HepG2 (cell line): ENCODE data around the gene C15orf62. TPM values are rescaled to one million over a fixed set of nuclear protein-coding genes. Genes with fewer than 3 reads are reported as not detected.

Experiments
- EP300 ChIP-seq, 3 experiments: sonication (generic) in 1 of 3; formaldehyde crosslinking in 1 of 3; IDR thresholded peaks; 2 replicates each; pipeline versions ENCODE4 v1.5.1 to v1.6.1; 2011 to 2020; ENCODE audit warnings: low read depth in 2 of 3, low read length in 2 of 3, borderline replicate concordance in 1 of 3, improper control_type of control experiment in 1 of 3, mild to moderate bottlenecking in 1 of 3, missing genetic modification reagents in 1 of 3, moderate library complexity in 1 of 3
- HOXA3 ChIP-seq: sonication (generic); formaldehyde crosslinking; IDR thresholded peaks from 2 replicates; pipeline ENCODE4 v1.5.0; 2020; ENCODE audit warnings: missing genetic modification reagents
- NFE2 ChIP-seq: sonication (generic); formaldehyde crosslinking; IDR thresholded peaks from 2 replicates; pipeline ENCODE4 v1.4.0; 2020; ENCODE audit warnings: missing genetic modification reagents
- ZC3H13 ChIP-seq: sonication (generic); formaldehyde crosslinking; IDR thresholded peaks from 2 replicates; pipeline ENCODE4 v1.8.1; 2023; ENCODE audit warnings: mild to moderate bottlenecking, missing genetic modification reagents, moderate library complexity
- polyA plus RNA-seq, 8 experiments: library from polyadenylated mRNA; depleted of rRNA in 3 of 8; stranded (reverse) in 7 of 8; unstranded in 1 of 8; fragments of >200 nt; fragmentation: Illumina TruSeq in 4 of 8; extraction: Trizol in 4 of 8; gene quantifications; 2 replicates each; pipeline versions ENCODE4 v1.2.1 to v1.2.3, GENCODE V29; 2011 to 2016; ENCODE audit warnings: low read depth in 4 of 8, missing spikeins in 1 of 8, mixed read lengths in 1 of 8; ENCODE audit not compliant: insufficient read depth in 1 of 8
- total RNA-seq, 5 experiments: library from RNA; depleted of rRNA; stranded (reverse); fragments of >200 nt; fragmentation: Illumina TruSeq; extraction: Trizol; gene quantifications; 2 replicates each; pipeline ENCODE4 v1.2.3, GENCODE V29; 2016; ENCODE audit warnings: low read depth in 1 of 5
- TF ChIP-seq, protein P1 (sequence below): sonication (generic); formaldehyde crosslinking; IDR thresholded peaks from 2 replicates; pipeline ENCODE4 v1.5.1; 2020; ENCODE audit warnings: mild to moderate bottlenecking, missing genetic modification reagents, borderline replicate concordance
- TF ChIP-seq, protein P2 (sequence below): sonication (generic); formaldehyde crosslinking; IDR thresholded peaks from 2 replicates; pipeline ENCODE4 v1.8.1; 2022; ENCODE audit warnings: low read depth, mild to moderate bottlenecking, missing genetic modification reagents
- TF ChIP-seq, protein P3 (sequence below): sonication (generic); formaldehyde crosslinking; IDR thresholded peaks from 2 replicates; pipeline ENCODE4 v1.4.0; 2020; ENCODE audit warnings: missing genetic modification reagents, borderline replicate concordance

C15orf62 gene
- total and polyA plus RNA-seq, 2 of the 13 experiments (the other 11 are each of a cell fraction or from before 2014, with no cell fraction given), result 0.51 to 1.1 TPM

DNA sequence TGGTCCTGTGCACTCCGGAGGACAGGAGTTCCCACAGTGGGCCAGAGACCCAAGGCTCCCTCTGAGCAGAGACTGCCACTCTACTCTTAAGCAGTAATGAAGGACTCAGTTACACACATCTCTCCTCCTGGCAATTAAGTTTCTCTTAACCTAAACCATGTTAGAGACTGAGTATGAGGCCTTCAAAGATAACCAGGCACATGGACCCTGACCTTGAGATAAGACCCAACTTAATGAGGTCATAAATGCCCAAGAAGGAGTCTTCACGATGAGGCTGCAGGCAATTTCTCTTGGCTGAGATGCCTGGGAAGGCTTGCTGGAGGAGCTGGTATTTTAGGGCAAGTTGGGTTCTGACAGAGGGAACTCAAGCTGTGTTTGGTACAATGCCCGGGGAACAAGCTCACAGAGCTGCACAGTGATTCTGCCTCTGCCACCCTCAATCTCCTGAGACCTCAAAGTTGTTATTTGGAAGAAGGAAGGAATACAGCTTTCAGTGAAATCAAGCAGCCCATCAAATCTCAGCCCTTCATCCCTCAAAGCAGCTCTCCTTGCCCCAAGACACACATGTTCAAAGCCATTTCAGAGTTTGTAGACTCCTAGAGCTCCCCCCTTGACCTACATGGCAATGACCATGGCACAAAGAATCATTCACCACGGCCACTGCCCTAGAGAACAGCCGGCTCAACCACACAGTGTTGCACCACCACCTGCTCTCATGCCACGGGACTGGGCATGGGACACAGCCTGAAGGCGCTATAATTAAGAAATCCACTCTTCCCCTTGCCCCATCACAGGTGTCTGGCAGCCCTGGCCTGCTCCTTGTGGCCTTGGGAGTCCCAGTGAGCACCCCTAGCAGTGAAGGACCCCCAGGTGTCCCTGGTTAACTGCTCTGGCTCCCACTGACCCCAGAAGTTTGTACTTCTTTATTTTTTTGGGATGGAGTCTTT lies 21.8 kb upstream of the C15orf62 start (continued):
- TF ChIP-seq, protein P1, sequence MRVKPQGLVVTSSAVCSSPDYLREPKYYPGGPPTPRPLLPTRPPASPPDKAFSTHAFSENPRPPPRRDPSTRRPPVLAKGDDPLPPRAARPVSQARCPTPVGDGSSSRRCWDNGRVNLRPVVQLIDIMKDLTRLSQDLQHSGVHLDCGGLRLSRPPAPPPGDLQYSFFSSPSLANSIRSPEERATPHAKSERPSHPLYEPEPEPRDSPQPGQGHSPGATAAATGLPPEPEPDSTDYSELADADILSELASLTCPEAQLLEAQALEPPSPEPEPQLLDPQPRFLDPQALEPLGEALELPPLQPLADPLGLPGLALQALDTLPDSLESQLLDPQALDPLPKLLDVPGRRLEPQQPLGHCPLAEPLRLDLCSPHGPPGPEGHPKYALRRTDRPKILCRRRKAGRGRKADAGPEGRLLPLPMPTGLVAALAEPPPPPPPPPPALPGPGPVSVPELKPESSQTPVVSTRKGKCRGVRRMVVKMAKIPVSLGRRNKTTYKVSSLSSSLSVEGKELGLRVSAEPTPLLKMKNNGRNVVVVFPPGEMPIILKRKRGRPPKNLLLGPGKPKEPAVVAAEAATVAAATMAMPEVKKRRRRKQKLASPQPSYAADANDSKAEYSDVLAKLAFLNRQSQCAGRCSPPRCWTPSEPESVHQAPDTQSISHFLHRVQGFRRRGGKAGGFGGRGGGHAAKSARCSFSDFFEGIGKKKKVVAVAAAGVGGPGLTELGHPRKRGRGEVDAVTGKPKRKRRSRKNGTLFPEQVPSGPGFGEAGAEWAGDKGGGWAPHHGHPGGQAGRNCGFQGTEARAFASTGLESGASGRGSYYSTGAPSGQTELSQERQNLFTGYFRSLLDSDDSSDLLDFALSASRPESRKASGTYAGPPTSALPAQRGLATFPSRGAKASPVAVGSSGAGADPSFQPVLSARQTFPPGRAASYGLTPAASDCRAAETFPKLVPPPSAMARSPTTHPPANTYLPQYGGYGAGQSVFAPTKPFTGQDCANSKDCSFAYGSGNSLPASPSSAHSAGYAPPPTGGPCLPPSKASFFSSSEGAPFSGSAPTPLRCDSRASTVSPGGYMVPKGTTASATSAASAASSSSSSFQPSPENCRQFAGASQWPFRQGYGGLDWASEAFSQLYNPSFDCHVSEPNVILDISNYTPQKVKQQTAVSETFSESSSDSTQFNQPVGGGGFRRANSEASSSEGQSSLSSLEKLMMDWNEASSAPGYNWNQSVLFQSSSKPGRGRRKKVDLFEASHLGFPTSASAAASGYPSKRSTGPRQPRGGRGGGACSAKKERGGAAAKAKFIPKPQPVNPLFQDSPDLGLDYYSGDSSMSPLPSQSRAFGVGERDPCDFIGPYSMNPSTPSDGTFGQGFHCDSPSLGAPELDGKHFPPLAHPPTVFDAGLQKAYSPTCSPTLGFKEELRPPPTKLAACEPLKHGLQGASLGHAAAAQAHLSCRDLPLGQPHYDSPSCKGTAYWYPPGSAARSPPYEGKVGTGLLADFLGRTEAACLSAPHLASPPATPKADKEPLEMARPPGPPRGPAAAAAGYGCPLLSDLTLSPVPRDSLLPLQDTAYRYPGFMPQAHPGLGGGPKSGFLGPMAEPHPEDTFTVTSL (CRISPR knock-in tag), result no peak
- no peak for TF ChIP-seq EP300 (IDR thresholded peaks at IDR 0.05; ENCODE audit: low read depth in 2 of 2, low read length in 2 of 2)
- no peak for TF ChIP-seq EP300 (CRISPR knock-in tag; IDR thresholded peaks at IDR 0.05; ENCODE audit: borderline replicate concordance)
- no peak for TF ChIP-seq HOXA3 (CRISPR knock-in tag)
- TF ChIP-seq, protein P2, sequence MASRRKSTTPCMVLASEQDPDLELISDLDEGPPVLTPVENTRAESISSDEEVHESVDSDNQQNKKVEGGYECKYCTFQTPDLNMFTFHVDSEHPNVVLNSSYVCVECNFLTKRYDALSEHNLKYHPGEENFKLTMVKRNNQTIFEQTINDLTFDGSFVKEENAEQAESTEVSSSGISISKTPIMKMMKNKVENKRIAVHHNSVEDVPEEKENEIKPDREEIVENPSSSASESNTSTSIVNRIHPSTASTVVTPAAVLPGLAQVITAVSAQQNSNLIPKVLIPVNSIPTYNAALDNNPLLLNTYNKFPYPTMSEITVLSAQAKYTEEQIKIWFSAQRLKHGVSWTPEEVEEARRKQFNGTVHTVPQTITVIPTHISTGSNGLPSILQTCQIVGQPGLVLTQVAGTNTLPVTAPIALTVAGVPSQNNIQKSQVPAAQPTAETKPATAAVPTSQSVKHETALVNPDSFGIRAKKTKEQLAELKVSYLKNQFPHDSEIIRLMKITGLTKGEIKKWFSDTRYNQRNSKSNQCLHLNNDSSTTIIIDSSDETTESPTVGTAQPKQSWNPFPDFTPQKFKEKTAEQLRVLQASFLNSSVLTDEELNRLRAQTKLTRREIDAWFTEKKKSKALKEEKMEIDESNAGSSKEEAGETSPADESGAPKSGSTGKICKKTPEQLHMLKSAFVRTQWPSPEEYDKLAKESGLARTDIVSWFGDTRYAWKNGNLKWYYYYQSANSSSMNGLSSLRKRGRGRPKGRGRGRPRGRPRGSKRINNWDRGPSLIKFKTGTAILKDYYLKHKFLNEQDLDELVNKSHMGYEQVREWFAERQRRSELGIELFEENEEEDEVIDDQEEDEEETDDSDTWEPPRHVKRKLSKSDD (CRISPR knock-in tag), result no peak
- TF ChIP-seq NFE2, result no peak
- TF ChIP-seq, protein P3, sequence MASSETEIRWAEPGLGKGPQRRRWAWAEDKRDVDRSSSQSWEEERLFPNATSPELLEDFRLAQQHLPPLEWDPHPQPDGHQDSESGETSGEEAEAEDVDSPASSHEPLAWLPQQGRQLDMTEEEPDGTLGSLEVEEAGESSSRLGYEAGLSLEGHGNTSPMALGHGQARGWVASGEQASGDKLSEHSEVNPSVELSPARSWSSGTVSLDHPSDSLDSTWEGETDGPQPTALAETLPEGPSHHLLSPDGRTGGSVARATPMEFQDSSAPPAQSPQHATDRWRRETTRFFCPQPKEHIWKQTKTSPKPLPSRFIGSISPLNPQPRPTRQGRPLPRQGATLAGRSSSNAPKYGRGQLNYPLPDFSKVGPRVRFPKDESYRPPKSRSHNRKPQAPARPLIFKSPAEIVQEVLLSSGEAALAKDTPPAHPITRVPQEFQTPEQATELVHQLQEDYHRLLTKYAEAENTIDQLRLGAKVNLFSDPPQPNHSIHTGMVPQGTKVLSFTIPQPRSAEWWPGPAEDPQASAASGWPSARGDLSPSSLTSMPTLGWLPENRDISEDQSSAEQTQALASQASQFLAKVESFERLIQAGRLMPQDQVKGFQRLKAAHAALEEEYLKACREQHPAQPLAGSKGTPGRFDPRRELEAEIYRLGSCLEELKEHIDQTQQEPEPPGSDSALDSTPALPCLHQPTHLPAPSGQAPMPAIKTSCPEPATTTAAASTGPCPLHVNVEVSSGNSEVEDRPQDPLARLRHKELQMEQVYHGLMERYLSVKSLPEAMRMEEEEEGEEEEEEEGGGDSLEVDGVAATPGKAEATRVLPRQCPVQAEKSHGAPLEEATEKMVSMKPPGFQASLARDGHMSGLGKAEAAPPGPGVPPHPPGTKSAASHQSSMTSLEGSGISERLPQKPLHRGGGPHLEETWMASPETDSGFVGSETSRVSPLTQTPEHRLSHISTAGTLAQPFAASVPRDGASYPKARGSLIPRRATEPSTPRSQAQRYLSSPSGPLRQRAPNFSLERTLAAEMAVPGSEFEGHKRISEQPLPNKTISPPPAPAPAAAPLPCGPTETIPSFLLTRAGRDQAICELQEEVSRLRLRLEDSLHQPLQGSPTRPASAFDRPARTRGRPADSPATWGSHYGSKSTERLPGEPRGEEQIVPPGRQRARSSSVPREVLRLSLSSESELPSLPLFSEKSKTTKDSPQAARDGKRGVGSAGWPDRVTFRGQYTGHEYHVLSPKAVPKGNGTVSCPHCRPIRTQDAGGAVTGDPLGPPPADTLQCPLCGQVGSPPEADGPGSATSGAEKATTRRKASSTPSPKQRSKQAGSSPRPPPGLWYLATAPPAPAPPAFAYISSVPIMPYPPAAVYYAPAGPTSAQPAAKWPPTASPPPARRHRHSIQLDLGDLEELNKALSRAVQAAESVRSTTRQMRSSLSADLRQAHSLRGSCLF (CRISPR knock-in tag), result no peak
- no peak for TF ChIP-seq ZC3H13 (CRISPR knock-in tag)
- TF ChIP-seq, all 625 proteins: peak for 0
